ENCODE results near the gene TCF3.
"Not testable (repeated sequence)": the region's sequence is repeated elsewhere in the genome, so short reads cannot be mapped to it uniquely, and the experiment has no call there.

The TCF3 gene

DNA sequence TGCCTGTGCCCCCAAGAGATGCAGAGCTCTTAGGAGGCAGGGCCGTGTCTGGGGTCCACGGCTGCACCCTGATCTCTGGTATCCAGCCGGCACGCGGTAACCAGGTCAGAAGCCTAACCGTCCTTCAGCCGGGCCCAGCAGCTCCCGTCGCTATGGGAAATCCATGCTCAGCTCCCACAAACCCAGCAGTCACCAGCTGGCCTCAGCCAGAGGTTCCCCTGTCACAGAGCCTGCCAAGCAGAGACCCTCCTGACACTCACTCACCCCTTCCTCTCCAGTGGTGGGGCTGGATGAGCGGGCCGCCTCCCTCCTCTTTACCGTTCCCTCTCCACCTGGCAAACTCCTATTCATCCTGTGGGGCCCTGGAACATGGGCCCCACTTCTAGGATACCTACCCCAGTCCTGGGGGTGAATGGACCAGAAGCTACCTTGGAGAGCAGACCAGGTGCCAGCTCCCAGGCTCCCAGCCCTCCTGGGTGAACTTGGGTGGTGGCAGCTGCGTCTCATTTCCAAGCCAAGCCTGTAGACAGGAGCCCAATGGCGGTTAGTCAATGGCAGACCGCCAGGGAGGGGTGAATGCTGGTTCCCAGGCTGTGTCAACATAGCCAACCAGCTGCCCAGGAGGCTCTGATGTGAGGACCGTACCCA lies 21.4 kb upstream of the TCF3 start:
- H3K27me3 ChIP-seq: peaks cover 100% of the 10 kb centered on the region
- TF ChIP-seq, protein P1, sequence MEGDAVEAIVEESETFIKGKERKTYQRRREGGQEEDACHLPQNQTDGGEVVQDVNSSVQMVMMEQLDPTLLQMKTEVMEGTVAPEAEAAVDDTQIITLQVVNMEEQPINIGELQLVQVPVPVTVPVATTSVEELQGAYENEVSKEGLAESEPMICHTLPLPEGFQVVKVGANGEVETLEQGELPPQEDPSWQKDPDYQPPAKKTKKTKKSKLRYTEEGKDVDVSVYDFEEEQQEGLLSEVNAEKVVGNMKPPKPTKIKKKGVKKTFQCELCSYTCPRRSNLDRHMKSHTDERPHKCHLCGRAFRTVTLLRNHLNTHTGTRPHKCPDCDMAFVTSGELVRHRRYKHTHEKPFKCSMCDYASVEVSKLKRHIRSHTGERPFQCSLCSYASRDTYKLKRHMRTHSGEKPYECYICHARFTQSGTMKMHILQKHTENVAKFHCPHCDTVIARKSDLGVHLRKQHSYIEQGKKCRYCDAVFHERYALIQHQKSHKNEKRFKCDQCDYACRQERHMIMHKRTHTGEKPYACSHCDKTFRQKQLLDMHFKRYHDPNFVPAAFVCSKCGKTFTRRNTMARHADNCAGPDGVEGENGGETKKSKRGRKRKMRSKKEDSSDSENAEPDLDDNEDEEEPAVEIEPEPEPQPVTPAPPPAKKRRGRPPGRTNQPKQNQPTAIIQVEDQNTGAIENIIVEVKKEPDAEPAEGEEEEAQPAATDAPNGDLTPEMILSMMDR (IDR thresholded peaks at IDR 0.05): no peak

GRCh38 chr19:1672769-1673644 lies 20.6 kb upstream of the TCF3 start:
- H3K27me3 ChIP-seq: peaks cover 100% of the 10 kb centered on the region
- no peak overlapping the region for H3K27ac ChIP-seq
- peaks cover 0 to 7% of the 10 kb centered on the region in 2 experiments for H3K4me1 ChIP-seq (ENCODE audit: control insufficient read depth in 1 of 2, insufficient read depth in 1 of 2, low read depth in 1 of 2, low read length in 1 of 2)
- H3K36me3 ChIP-seq: no peaks in the 10 kb centered on the region
- no peaks in the 10 kb centered on the region for H3K9me3 ChIP-seq
- TF ChIP-seq, protein P1 (IDR thresholded peaks at IDR 0.05): no peak
- no peak overlapping the region for H3K4me3 ChIP-seq (ENCODE audit: low read depth in 1 of 2, low read length in 1 of 2)

More for the DNA sequence above, 21.4 kb upstream of the TCF3 start:
- Histone ChIP-seq H3K27ac (no peak overlapping the region), H3K36me3 (no peaks in the 10 kb centered on the region), H3K9me3 (no peaks in the 10 kb centered on the region), H3K4me1 (ENCODE audit: control insufficient read depth in 1 of 2, insufficient read depth in 1 of 2, low read depth in 1 of 2, low read length in 1 of 2) (peaks cover 0 to 7% of the 10 kb centered on the region in 2 experiments), H3K4me3 (ENCODE audit: low read depth in 1 of 2, low read length in 1 of 2) (no peak overlapping the region)

DNA sequence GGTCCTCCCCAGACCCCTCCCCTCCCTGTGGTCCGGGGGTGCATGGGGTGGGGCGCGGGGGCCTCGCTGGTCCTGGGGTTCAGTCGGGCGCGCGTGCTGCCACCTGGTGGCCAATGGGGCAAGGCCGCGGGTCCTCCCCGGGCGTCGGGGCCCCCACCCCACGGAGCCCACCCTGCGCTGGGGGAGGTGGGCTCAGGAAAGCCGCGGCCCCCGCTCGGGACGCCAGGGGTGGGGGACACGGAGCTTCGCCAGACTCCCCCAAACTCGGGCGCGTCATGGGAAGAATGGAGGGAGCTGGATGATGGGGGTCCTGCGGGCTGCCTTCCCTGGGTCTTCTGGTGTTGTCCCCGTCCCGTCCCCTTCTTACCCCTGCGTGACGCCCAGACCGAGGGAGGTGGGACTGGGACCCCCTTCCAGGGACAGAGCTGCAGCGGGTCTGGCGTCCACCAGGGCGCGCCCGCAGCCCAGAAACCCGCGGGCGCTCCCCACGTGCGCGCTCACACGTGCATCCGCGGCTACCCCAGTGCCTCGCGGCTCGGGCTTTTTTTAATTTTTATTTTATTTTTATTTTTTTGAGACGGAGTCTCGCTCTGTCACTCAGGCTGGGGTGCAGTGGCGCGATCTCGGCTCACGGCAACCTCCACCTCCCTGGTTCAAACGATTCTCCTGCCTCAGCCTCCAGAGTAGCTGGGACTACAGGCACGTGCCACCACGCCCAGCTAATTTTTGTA lies 19.8 kb upstream of the TCF3 start:
- Histone ChIP-seq H3K4me3 (ENCODE audit: low read depth in 1 of 2, low read length in 1 of 2) (no peak overlapping the region), H3K27me3 (peaks cover 100% of the 10 kb centered on the region), H3K27ac (no peak overlapping the region)

GRCh38 chr19:1671716-1672037 lies 19.3 kb upstream of the TCF3 start:
- no peak overlapping the region for H3K4me3 ChIP-seq (ENCODE audit: low read depth in 1 of 2, low read length in 1 of 2)
- H3K9me3 ChIP-seq: no peaks in the 10 kb centered on the region
- peaks cover 99% of the 10 kb centered on the region for H3K27me3 ChIP-seq
- TF ChIP-seq, protein P1 (IDR thresholded peaks at IDR 0.05): no peak
- no peaks in the 10 kb centered on the region for H3K36me3 ChIP-seq
- peaks cover 0 to 7% of the 10 kb centered on the region in 2 experiments for H3K4me1 ChIP-seq (ENCODE audit: control insufficient read depth in 1 of 2, insufficient read depth in 1 of 2, low read depth in 1 of 2, low read length in 1 of 2)
- no peak overlapping the region for H3K27ac ChIP-seq

More for the DNA sequence above, 19.8 kb upstream of the TCF3 start:
- H3K4me1 ChIP-seq (ENCODE audit: control insufficient read depth in 1 of 2, insufficient read depth in 1 of 2, low read depth in 1 of 2, low read length in 1 of 2): peaks cover 0 to 7% of the 10 kb centered on the region in 2 experiments
- TF ChIP-seq, protein P1 (IDR thresholded peaks at IDR 0.05): peak; percentile 73
- H3K9me3 ChIP-seq: no peaks in the 10 kb centered on the region
- no peaks in the 10 kb centered on the region for H3K36me3 ChIP-seq

- peaks cover 97% of the 10 kb centered on the region for H3K27me3 ChIP-seq
- H3K27ac ChIP-seq; H3K9me3 ChIP-seq; H3K36me3 ChIP-seq; H3K4me3 ChIP-seq (ENCODE audit: low read depth in 1 of 2, low read length in 1 of 2); H3K4me1 ChIP-seq (ENCODE audit: control insufficient read depth in 1 of 2, insufficient read depth in 1 of 2, low read depth in 1 of 2, low read length in 1 of 2): not testable (repeated sequence)
These were observed 18.3 kb upstream of the TCF3 start for GRCh38 chr19:1670747-1671146.
